Mucosa of descending colon (tissue), 3 donors: ENCODE data around the gene WLS. TPM values are rescaled to one million over a fixed set of nuclear protein-coding genes. Genes with fewer than 3 reads are reported as not detected.

Source experiments
- ATAC-seq: fragments of 200-7000 bp; cut with Tn5 transposase; one replicate; pipeline ENCODE4 v1.9.1; 2020; ENCODE audit warnings: mild to moderate bottlenecking, moderate library complexity
- DNase-seq, 3 donors: peaks; one replicate each; pipeline ENCODE4 v3.0.0-alpha.2; 2020
- H3K36me3 ChIP-seq: fragments of 200-600 bp; one replicate; pipeline ENCODE4 v1.8.0; 2021; ENCODE audit warnings: low read depth, mild to moderate bottlenecking
- H3K4me1 ChIP-seq: fragments of 200-600 bp; one replicate; pipeline ENCODE4 v1.8.0; 2021; ENCODE audit warnings: low read depth, mild to moderate bottlenecking
- H3K4me3 ChIP-seq: fragments of 200-600 bp; one replicate; pipeline ENCODE4 v1.8.0; 2021; ENCODE audit warnings: mild to moderate bottlenecking
- H3K9me3 ChIP-seq: fragments of 200-600 bp; one replicate; pipeline ENCODE4 v1.8.0; 2021; ENCODE audit warnings: mild to moderate bottlenecking
- CTCF ChIP-seq: fragments of 200-600 bp; IDR thresholded peaks from one replicate; pipeline ENCODE4 v1.8.0; 2022; ENCODE audit warnings: antibody characterized with exemption, mild to moderate bottlenecking
- intact Hi-C, 2 donors: fragments of 100-400 bp; cut with DNase I in 1 of 2; cut with micrococcal nuclease in 1 of 2; formaldehyde crosslinking; loops; one replicate each; pipeline versions ENCODE4 v1.11.0 to v1.11.1; 2022; cut with DNase I, micrococcal nuclease
- microRNA-seq: library from miRNA; unstranded; fragments of <30 nt; microRNA quantifications from one replicate; pipeline ENCODE4, GENCODE V29; 2019
- total RNA-seq, 3 donors: library from RNA; stranded (reverse); fragmentation: NEBNext Ultra II Directional in 2 of 3; extraction: Animal tissue kit (Norgen Biotek cat#: 25700) in 2 of 3; gene quantifications; one replicate each; pipeline versions ENCODE4 v1.2.1 to v1.2.4, GENCODE V29; 2021 to 2023
- donor health status: DM: no; HTN: no; CAD: no; lungs with moderate emphysema.
- donor health status: DM: no; HTN: no; CAD: no.
- donor health status: DM: no; HTN: yes; CAD: no.

WLS gene
- total RNA-seq, 3 donors from 2014 or later, result 100 to 182 (median 118) TPM

- intact Hi-C loops, result no loop called here
- H3K4me3 ChIP-seq, result no peak overlapping the region
- TF ChIP-seq CTCF, result no peak
- H3K9me3 ChIP-seq, result no peaks in the 10 kb centered on the region
- DNase-seq (no peak), ATAC-seq (peak; percentile 68)
- H3K36me3 ChIP-seq, result no peaks in the 10 kb centered on the region
- H3K4me1 ChIP-seq, result no peaks in the 10 kb centered on the region
These were observed 145.1 kb downstream of the WLS start for GRCh38 chr1:68087184-68087583.

GRCh38 chr1:68085752-68086151 is 146.6 kb downstream of the WLS start:
- intact Hi-C loops, result no loop called here
- Histone ChIP-seq H3K9me3 (no peaks in the 10 kb centered on the region), H3K4me1 (no peaks in the 10 kb centered on the region), H3K4me3 (no peak overlapping the region), H3K36me3 (no peaks in the 10 kb centered on the region)
- DNase-seq, result no peak
- ATAC-seq, result no peak
- TF ChIP-seq CTCF, result no peak

GRCh38 chr1:68083686-68084085 is 148.6 kb downstream of the WLS start:
- no peaks in the 10 kb centered on the region for H3K9me3 ChIP-seq
- DNase-seq, result no peak
- no peaks in the 10 kb centered on the region for H3K4me1 ChIP-seq
- intact Hi-C loops, result no loop called here
- no peaks in the 10 kb centered on the region for H3K36me3 ChIP-seq
- no peak for TF ChIP-seq CTCF
- H3K4me3 ChIP-seq, result no peak overlapping the region
- no peak for ATAC-seq

- DNase-seq (no peak), ATAC-seq (no peak)
- H3K4me3 ChIP-seq, result no peak overlapping the region
- intact Hi-C loops, result no loop called here
- no peaks in the 10 kb centered on the region for H3K36me3 ChIP-seq
- no peak for TF ChIP-seq CTCF
- H3K9me3 ChIP-seq, result no peaks in the 10 kb centered on the region
- H3K4me1 ChIP-seq, result no peaks in the 10 kb centered on the region
These were observed 150.5 kb downstream of the WLS start for GRCh38 chr1:68081775-68082283.

GRCh38 chr1:68078647-68079046 is 153.7 kb downstream of the WLS start:
- TF ChIP-seq CTCF, result no peak
- H3K9me3 ChIP-seq, result no peaks in the 10 kb centered on the region
- H3K4me3 ChIP-seq, result no peak overlapping the region
- no peak for DNase-seq
- intact Hi-C loops, result no loop called here
- H3K36me3 ChIP-seq, result no peaks in the 10 kb centered on the region
- no peak for ATAC-seq
- no peaks in the 10 kb centered on the region for H3K4me1 ChIP-seq

Small RNAs within 50 kb of the gene (microRNA-seq; reads per million reads assigned to microRNA genes)
- 3.5 reads per million, percentile 16 among the genes with 10 or more reads in this experiment for gene MIR1262

Other genes starting within 250 kb of the WLS start
- 1 to 10 TPM in 1 of 3 donors, under 1 TPM in 2; 0.65 to 1.8 (median 0.90) TPM for gene DIRAS3, start 181.9 kb downstream of the WLS start, total RNA-seq
- gene RPE65, start 217.4 kb upstream of the WLS start, total RNA-seq, result not detected